TTC549 (cell line): ENCODE measurements around the gene RBM17.
"Not testable (repeated sequence)": the region's sequence is repeated elsewhere in the genome, so short reads cannot be mapped to it uniquely, and the experiment has no call there.

Source experiments
- FAIRE-seq: peaks from 2 replicates; lab custom pipeline; 2012; peaks lifted over from hg19 to GRCh38; lab: Jason Lieb, UNC

Gene RBM17

GRCh38 chr10:6161921-6162320, 73.1 kb downstream of the RBM17 start:
- no peak for FAIRE-seq

- no peak for FAIRE-seq
Measured at GRCh38 chr10:6162589-6163356, 73.9 kb downstream of the RBM17 start.

- FAIRE-seq, result no peak
Measured at GRCh38 chr10:6163364-6164270, 74.8 kb downstream of the RBM17 start.

- FAIRE-seq, result no peak
Measured at GRCh38 chr10:6164271-6165095, 75.6 kb downstream of the RBM17 start.

- no peak for FAIRE-seq
Measured at GRCh38 chr10:6165221-6165725, 76.4 kb downstream of the RBM17 start.

- FAIRE-seq, result not testable (repeated sequence)
Measured at GRCh38 chr10:6165933-6166332, 77.1 kb downstream of the RBM17 start.
